ENCODE data around the gene KRTAP10-6.
"Not testable (repeated sequence)": the region's sequence is repeated elsewhere in the genome, so short reads cannot be mapped to it uniquely, and the experiment has no call there.

Gene KRTAP10-6

DNA sequence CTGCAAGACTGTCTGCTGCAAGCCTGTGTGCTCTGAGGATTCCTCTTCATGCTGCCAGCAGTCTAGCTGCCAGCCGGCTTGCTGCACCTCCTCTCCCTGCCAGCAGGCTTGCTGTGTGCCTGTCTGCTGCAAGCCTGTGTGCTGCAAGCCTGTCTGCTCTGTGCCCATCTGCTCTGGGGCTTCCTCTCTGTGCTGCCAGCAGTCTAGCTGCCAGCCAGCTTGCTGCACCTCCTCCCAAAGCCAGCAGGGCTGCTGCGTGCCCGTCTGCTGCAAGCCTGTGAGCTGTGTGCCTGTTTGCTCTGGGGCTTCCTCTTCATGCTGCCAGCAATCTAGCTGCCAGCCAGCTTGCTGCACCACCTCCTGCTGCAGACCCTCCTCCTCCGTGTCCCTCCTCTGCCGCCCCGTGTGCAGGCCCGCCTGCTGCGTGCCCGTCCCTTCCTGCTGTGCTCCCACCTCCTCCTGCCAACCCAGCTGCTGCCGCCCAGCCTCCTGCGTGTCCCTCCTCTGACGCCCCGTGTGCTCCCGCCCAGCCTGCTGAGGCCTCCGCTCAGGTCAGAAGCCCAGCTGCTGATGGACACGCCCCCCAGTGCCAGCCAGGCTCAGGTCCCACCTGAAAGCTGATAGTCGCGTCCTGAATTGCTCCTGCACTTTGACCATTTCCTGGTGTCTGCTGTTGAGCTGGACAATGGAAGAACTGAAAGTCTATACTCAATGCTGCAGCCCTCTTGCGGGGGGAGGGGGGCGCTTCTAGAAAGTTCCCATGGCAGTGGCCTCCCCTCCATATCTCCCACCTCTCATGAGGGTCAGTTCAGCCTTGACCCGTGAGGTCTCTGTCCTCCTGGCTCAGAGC is 17.6 kb downstream of the KRTAP10-6 start:
- no peak for DNase-seq

GRCh38 chr21:44573630-44574456 is 18.5 kb downstream of the KRTAP10-6 start, which contains the start of gene KRTAP10-4:
Gene KRTAP10-4, plus strand, starts transcription at chr21:44573729. Its CDS starts 30 bp downstream, at chr21:44573759.
- DNase-seq: not testable (repeated sequence)

GRCh38 chr21:44572959-44573583 is 19.2 kb downstream of the KRTAP10-6 start:
- DNase-seq: no peak

- no peak for DNase-seq
These were observed 20.2 kb downstream of the KRTAP10-6 start for GRCh38 chr21:44571844-44572782.

- no peak for DNase-seq
These were observed 21.0 kb downstream of the KRTAP10-6 start for GRCh38 chr21:44571296-44571695.

GRCh38 chr21:44569861-44570517 is 22.3 kb downstream of the KRTAP10-6 start:
- no peak for DNase-seq

GRCh38 chr21:44568667-44569556 is 23.4 kb downstream of the KRTAP10-6 start:
- no peak for DNase-seq

DNA sequence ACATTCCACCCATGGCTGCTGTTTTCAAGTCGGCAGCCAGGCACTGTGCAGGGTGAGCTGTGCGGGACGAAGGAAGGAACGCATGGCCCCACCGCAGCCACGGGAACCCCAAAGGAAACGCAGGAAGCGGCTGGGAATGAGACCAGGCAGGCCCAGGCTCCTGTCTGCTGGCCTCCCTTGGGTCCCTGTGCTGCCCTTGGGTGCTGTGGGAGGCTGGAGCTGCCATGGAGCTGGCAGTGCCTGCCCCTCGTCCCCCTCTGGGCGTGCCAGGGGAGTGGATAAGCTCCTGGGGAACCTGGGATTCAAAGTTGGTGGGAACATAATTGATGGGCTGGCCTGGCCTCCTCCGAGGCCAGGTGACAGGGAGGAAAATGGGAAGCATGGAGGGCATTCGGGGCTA is 24.0 kb downstream of the KRTAP10-6 start:
- DNase-seq: no peak

- no peak for DNase-seq
These were observed 24.7 kb downstream of the KRTAP10-6 start for GRCh38 chr21:44567481-44568171.

DNA sequence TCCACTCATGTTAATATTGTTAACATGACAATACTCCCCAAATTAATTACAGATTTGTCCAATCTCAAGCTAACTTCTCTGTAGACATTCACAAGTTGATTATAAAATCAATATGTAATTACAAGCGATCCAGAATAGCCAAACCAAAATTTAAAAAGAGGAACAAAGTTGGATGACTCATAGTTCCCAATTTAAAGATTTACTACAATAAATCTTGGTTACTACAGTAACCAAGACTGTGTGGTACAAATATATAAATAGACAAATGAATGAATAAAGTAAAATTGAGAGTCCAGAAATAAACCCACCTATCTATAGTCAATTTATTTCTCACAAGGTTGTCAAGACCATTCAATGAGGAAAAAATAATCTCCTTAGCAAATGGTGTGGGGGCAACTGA is 25.9 kb downstream of the KRTAP10-6 start:
- no peak for DNase-seq

DNA sequence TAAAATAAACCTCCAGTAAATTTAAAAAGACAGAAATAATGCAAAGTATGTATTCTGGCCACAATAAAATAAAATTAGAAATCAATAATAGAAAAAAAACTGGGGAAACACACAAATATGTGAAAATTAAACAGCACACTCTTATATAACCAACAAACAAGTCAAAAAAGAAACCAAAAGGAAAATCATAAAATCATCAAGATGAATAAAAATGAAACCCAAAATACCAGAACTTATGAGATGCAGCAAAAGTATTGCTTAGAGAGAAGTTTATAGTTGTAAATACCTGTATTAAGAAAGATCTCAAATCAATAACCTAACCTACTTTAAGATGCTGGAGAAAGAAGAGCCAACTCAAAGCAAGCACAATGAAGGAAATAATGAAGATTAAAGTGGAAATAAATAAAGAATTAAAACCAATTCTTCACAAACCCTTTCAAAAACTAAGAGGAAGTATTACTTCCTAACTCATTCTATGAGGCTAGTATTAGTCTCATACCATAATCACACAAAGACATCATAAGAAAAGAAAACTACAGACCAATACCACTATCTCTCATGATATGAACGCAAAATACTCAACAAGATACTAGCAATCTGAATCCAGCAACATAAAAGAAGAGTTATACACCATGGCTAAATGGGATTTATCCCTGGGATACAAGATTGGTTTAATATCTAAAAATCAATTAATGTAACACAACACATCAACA is 27.3 kb downstream of the KRTAP10-6 start:
- no peak for DNase-seq

- no peak for DNase-seq
These were observed 28.2 kb downstream of the KRTAP10-6 start for GRCh38 chr21:44564099-44564498.

DNA sequence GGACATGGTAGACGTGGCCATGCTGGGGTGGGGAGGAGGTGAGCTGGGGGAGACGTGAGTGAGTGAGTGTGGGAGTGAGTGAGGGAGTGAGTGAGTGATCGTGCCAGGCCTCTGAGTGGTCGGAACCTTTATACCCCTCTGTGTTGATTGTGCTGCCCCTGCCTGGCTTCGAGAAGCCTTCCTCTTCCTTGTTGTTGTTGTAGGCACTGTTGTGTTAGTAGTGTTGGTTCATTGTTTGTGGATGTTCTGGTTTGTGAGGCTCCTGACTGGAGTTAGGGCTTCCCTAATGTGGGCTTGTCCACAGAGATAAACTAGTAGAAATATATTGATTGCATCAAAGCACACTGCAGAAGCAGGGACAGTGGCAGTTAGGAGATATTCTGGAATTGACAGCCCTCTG is 33.6 kb downstream of the KRTAP10-6 start, which contains the start of gene KRTAP10-3:
TSS of gene KRTAP10-3 (minus strand) at position 101 of the 400 bp plus-strand sequence. CDS start at position 21, 80 bp downstream.
- no peak for DNase-seq

DNA sequence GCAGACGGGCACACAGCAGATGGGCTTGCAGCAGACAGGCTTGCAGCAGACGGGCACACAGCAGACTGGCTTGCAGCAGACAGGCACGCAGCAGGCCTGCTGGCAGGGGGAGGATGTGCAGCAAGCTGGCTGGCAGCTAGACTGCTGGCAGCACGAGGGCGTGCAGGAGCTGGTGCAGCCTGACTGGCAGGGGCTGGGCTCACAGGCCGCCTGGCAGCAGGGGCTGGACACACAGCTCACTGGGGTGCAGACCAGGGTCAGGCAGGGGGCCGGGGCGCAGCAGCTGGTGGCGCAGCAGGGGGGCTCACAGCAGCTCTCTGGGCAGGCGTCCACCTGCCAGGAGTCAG is 34.0 kb downstream of the KRTAP10-6 start:
- DNase-seq: not testable (repeated sequence)

DNA sequence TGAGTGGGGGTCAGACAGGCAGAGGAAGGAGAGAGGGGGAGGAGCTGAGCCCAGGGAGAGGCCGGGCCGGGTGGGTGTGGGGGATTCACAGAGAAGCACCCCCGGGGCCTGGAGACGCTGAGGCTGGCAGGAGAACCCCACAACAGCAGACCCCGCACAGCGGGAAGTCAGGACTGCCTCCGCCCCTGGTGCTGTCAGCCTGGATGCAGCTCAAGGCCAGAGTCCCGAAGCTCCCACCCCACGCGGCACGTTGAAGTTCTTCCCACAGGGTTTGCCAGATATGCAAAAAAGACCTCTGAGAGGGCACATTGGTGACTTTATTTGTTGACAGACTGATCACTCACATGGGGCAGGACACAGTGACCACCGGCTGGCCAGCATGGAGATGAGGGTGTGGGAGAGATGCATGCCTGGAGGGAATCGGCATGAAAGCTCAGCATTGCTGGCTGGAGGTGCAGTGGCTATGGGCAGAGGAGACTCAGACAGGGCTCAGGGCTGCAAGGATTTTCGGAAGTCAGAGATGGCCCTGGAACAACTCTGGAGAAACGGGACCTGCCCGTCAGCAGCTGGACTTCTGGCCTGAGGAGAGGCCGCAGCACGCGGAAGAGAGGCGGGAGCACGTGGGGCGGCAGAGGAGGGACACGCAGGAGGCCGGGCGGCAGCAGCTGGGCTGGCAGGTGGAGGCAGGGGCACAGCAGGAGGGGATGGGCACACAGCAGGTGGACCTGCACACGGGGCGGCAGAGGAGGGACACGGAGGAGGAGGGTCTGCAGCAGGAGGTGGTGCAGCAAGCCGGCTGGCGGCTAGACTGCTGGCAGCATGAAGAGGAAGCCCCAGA is 34.6 kb downstream of the KRTAP10-6 start:
- DNase-seq: no peak

DNA sequence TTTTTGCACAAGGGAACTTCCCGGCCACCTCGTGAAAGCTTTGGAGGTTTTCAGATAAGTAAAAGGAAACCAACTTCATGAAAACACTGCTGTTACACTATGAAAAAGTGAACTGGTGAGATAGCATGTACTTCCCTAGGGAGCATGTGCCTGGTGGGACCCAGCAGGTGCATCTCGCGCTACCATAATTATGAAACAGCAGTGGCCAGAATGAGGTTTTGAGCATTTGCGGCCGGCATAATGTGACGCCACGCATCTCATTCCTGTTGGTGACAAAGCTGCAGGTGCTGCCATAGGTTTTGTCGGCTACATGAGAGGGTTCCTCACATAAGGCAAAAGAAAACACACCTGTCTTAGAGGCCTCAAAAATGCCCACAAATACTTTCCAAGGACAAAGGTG is 35.4 kb downstream of the KRTAP10-6 start:
- no peak for DNase-seq

DNA sequence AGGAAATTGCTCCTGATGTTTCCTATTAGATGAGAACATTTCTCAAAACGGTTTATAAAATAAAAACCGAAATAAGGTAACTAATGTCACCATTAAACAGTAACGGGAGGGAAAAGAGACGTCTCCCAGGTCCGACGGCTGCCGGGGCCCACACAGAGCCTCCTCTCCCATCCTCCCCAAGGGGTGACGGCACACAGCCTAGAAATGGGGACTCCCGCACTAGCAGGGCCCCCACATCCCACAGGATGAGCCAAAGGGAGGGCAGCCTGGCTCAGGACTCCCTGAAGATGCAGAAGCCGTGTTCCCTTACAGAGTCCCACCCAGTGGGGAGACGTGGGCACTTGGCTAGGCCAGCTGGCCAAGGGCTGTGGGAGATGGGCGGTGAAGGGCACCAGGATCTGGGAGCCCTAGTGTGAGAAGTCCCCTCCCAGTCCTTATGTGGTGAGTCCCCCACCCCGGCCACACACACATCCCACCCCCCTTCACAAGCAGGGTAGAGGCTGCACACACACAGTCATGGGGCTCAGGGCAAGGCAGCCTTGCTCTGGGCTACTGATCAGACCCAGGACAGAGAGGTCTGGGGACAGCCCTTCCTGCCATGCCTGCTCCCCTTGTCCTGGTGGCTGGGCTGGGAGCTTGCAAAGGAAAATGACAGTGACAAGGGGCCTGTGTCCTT is 37.0 kb downstream of the KRTAP10-6 start:
- DNase-seq: no peak

- no peak for DNase-seq
These were observed 39.6 kb downstream of the KRTAP10-6 start for GRCh38 chr21:44552681-44553080.

Measured in activated gamma-delta T cell treated with Interleukin-2 at 50 U/mL for 16 hours (primary cell).